SK-N-SH treated with all-trans-retinoic acid at 6 μM for 48 hours (cell line): ENCODE measurements around the gene DNAH7.

Experiments
- ATAC-seq: fragments of 200-7000 bp; cut with Tn5 transposase; 3 replicates; pipeline ENCODE4 v1.9.1; 2020; ENCODE audit warnings: mild to moderate bottlenecking, moderate library complexity
- ARNTL ChIP-seq: fragments of 450-650 bp; formaldehyde crosslinking; IDR thresholded peaks from 2 replicates; pipeline ENCODE4 v1.5.0; 2020; ENCODE audit warnings: low read depth, mild to moderate bottlenecking, moderate library complexity, borderline replicate concordance
- BACH2 ChIP-seq: fragments of 250-450 bp; sonication (Bioruptor Pico); IDR thresholded peaks from 2 replicates; pipeline ENCODE4 v1.9.0; 2021; ENCODE audit warnings: mild to moderate bottlenecking, borderline replicate concordance
- ESRRG ChIP-seq: fragments of 250-450 bp; sonication (Bioruptor Pico); IDR thresholded peaks from 2 replicates; pipeline ENCODE4 v1.6.1; 2021; ENCODE audit warnings: mild to moderate bottlenecking
- GLIS3 ChIP-seq: fragments of 250-450 bp; sonication (Bioruptor Pico); IDR thresholded peaks from 2 replicates; pipeline ENCODE4 v1.5.0; 2020; ENCODE audit warnings: mild to moderate bottlenecking, moderate library complexity
- ISL1 ChIP-seq: fragments of 250-450 bp; sonication (Bioruptor Pico); IDR thresholded peaks from 2 replicates; pipeline ENCODE4 v2.1.2; 2022; ENCODE audit warnings: mild to moderate bottlenecking, moderate library complexity
- OSR1 ChIP-seq: fragments of 250-450 bp; sonication (Bioruptor Pico); IDR thresholded peaks from 2 replicates; pipeline ENCODE4 v1.8.0; 2022; ENCODE audit warnings: moderate library complexity, mild to moderate bottlenecking, inconsistent platforms
- PPARA ChIP-seq: fragments of 250-450 bp; sonication (Bioruptor Pico); IDR thresholded peaks from 2 replicates; pipeline ENCODE4 v1.5.0; 2020; ENCODE audit warnings: mild to moderate bottlenecking, borderline replicate concordance
- RARB ChIP-seq: fragments of 250-450 bp; sonication (Bioruptor Pico); IDR thresholded peaks from 2 replicates; pipeline ENCODE4 v1.8.0; 2021; ENCODE audit warnings: mild to moderate bottlenecking, moderate library complexity
- SNAI2 ChIP-seq: fragments of 250-450 bp; sonication (Bioruptor Pico); IDR thresholded peaks from 2 replicates; pipeline ENCODE4 v1.5.0; 2020; ENCODE audit warnings: mild to moderate bottlenecking, moderate library complexity
- TCF4 ChIP-seq: fragments of 250-450 bp; sonication (Bioruptor Pico); IDR thresholded peaks from 2 replicates; pipeline ENCODE4 v1.8.0; 2021; ENCODE audit warnings: mild to moderate bottlenecking, moderate library complexity, borderline replicate concordance
- TOX ChIP-seq: fragments of 250-450 bp; sonication (Bioruptor Pico); IDR thresholded peaks from 2 replicates; pipeline ENCODE4 v1.8.0; 2021; ENCODE audit warnings: mild to moderate bottlenecking, moderate library complexity, borderline replicate concordance
- ZC3H10 ChIP-seq: fragments of 250-450 bp; sonication (Bioruptor Pico); IDR thresholded peaks from 2 replicates; pipeline ENCODE4 v1.5.1; 2021; ENCODE audit warnings: mild to moderate bottlenecking, moderate library complexity
- ZFP3 ChIP-seq: fragments of 250-450 bp; sonication (Bioruptor Pico); IDR thresholded peaks from 2 replicates; pipeline ENCODE4 v1.5.0; 2020; ENCODE audit warnings: mild to moderate bottlenecking, moderate library complexity
- ZFP30 ChIP-seq: fragments of 450-650 bp; formaldehyde crosslinking; IDR thresholded peaks from 2 replicates; pipeline ENCODE4 v1.5.0; 2022; ENCODE audit warnings: mild to moderate bottlenecking, moderate library complexity
- ZNF565 ChIP-seq: fragments of 450-650 bp; formaldehyde crosslinking; conservative IDR thresholded peaks from 2 replicates; pipeline ENCODE4 v1.5.0; 2020; ENCODE audit warnings: low read depth, mild to moderate bottlenecking, moderate library complexity
- ZNF8 ChIP-seq: fragments of 450-650 bp; formaldehyde crosslinking; IDR thresholded peaks from 2 replicates; pipeline ENCODE4 v1.5.0; 2020; ENCODE audit warnings: mild to moderate bottlenecking, moderate library complexity
- TF ChIP-seq, protein P1 (sequence below): fragments of 250-450 bp; sonication (Bioruptor Pico); IDR thresholded peaks from 2 replicates; pipeline ENCODE4 v1.5.1; 2021; ENCODE audit warnings: mild to moderate bottlenecking, moderate library complexity
- TF ChIP-seq, protein P2 (sequence below): fragments of 250-450 bp; sonication (Bioruptor Pico); IDR thresholded peaks from 2 replicates; pipeline ENCODE4 v1.5.1; 2020; ENCODE audit warnings: low read depth, mild to moderate bottlenecking, moderate library complexity
- TF ChIP-seq, protein P3 (sequence below): fragments of 250-450 bp; sonication (Bioruptor Pico); IDR thresholded peaks from 2 replicates; pipeline ENCODE4 v1.8.0; 2021; ENCODE audit warnings: low read depth, mild to moderate bottlenecking, moderate library complexity, borderline replicate concordance
- TF ChIP-seq, protein P4 (sequence below): fragments of 250-450 bp; sonication (Bioruptor Pico); IDR thresholded peaks from 2 replicates; pipeline ENCODE4 v1.8.0; 2020; ENCODE audit warnings: mild to moderate bottlenecking, moderate library complexity, borderline replicate concordance
- TF ChIP-seq, protein P5 (sequence below): fragments of 250-450 bp; sonication (Bioruptor Pico); IDR thresholded peaks from 2 replicates; pipeline ENCODE4 v1.5.0; 2020; ENCODE audit warnings: mild to moderate bottlenecking, moderate library complexity

The DNAH7 gene

DNA sequence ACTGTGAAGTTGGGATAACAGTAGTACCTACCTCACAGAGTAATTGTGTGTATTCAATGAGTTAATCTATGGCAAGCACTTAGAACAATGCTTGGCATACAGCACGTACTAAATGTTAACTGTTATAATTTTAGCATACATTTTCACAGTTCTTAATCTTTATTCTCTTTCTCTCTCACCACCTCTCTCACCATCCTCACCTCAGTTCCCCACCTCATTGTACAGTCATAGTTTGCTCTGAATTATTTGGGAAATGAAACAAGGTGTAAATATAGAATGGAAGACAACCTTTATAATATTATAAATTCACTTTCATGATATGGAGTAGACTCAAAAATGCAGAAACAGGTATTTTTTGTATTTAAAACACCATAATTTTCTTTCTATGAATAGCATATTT, 40.0 kb upstream of the DNAH7 start:
- no peak for ATAC-seq

DNA sequence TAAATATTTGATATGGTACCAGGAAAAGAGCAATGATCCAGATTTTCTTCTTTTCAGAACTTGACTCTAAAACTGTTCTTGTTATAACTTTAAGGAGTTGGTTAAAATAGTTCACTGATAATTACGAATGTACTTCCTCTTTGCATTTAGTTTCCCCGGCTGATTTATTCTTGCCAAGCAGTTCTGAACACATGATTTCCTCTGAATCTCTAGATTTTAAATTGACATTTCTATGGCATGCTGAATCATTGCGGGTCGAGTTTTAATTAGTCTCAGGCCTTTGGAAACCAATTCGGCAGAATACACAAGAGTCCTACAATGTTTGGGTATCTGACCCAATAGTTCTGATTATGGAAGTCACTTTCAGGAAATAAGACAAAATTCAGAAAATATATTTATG, 37.3 kb upstream of the DNAH7 start:
- no peak for ATAC-seq
- TF ChIP-seq ZNF565 (CRISPR knock-in tag) (no peak), ESRRG (CRISPR knock-in tag) (no peak), PPARA (CRISPR knock-in tag) (no peak), RARB (no peak), ISL1 (no peak), SNAI2 (CRISPR knock-in tag) (no peak)

More for the DNA sequence above, 40.0 kb upstream of the DNAH7 start:
- TF ChIP-seq, protein P1, sequence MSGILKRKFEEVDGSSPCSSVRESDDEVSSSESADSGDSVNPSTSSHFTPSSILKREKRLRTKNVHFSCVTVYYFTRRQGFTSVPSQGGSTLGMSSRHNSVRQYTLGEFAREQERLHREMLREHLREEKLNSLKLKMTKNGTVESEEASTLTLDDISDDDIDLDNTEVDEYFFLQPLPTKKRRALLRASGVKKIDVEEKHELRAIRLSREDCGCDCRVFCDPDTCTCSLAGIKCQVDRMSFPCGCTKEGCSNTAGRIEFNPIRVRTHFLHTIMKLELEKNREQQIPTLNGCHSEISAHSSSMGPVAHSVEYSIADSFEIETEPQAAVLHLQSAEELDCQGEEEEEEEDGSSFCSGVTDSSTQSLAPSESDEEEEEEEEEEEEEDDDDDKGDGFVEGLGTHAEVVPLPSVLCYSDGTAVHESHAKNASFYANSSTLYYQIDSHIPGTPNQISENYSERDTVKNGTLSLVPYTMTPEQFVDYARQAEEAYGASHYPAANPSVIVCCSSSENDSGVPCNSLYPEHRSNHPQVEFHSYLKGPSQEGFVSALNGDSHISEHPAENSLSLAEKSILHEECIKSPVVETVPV (CRISPR knock-in tag) = no peak
- no peak for TF ChIP-seq SNAI2 (CRISPR knock-in tag)
- TF ChIP-seq, protein P2, sequence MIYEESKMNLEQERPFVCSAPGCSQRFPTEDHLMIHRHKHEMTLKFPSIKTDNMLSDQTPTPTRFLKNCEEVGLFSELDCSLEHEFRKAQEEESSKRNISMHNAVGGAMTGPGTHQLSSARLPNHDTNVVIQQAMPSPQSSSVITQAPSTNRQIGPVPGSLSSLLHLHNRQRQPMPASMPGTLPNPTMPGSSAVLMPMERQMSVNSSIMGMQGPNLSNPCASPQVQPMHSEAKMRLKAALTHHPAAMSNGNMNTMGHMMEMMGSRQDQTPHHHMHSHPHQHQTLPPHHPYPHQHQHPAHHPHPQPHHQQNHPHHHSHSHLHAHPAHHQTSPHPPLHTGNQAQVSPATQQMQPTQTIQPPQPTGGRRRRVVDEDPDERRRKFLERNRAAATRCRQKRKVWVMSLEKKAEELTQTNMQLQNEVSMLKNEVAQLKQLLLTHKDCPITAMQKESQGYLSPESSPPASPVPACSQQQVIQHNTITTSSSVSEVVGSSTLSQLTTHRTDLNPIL (CRISPR knock-in tag) = no peak
- no peak for TF ChIP-seq ZFP30 (CRISPR knock-in tag)
- no peak for TF ChIP-seq GLIS3 (CRISPR knock-in tag)
- no peak for TF ChIP-seq RARB
- no peak for TF ChIP-seq ZNF565 (CRISPR knock-in tag)
- TF ChIP-seq TOX (CRISPR knock-in tag) = no peak
- no peak for TF ChIP-seq PPARA (CRISPR knock-in tag)
- TF ChIP-seq, protein P3, sequence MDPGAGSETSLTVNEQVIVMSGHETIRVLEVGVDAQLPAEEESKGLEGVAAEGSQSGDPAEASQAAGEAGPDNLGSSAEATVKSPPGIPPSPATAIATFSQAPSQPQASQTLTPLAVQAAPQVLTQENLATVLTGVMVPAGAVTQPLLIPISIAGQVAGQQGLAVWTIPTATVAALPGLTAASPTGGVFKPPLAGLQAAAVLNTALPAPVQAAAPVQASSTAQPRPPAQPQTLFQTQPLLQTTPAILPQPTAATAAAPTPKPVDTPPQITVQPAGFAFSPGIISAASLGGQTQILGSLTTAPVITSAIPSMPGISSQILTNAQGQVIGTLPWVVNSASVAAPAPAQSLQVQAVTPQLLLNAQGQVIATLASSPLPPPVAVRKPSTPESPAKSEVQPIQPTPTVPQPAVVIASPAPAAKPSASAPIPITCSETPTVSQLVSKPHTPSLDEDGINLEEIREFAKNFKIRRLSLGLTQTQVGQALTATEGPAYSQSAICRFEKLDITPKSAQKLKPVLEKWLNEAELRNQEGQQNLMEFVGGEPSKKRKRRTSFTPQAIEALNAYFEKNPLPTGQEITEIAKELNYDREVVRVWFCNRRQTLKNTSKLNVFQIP (CRISPR knock-in tag) = no peak
- no peak for TF ChIP-seq TCF4
- TF ChIP-seq ISL1 = no peak
- TF ChIP-seq BACH2 (CRISPR knock-in tag) = no peak
- TF ChIP-seq ZFP3 (CRISPR knock-in tag) = no peak
- TF ChIP-seq, protein P4, sequence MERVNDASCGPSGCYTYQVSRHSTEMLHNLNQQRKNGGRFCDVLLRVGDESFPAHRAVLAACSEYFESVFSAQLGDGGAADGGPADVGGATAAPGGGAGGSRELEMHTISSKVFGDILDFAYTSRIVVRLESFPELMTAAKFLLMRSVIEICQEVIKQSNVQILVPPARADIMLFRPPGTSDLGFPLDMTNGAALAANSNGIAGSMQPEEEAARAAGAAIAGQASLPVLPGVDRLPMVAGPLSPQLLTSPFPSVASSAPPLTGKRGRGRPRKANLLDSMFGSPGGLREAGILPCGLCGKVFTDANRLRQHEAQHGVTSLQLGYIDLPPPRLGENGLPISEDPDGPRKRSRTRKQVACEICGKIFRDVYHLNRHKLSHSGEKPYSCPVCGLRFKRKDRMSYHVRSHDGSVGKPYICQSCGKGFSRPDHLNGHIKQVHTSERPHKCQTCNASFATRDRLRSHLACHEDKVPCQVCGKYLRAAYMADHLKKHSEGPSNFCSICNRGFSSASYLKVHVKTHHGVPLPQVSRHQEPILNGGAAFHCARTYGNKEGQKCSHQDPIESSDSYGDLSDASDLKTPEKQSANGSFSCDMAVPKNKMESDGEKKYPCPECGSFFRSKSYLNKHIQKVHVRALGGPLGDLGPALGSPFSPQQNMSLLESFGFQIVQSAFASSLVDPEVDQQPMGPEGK (CRISPR knock-in tag) = no peak
- TF ChIP-seq OSR1 (CRISPR knock-in tag) = no peak
- no peak for TF ChIP-seq ARNTL (CRISPR knock-in tag)
- no peak for TF ChIP-seq ZNF8
- no peak for TF ChIP-seq ZC3H10 (CRISPR knock-in tag)

DNA sequence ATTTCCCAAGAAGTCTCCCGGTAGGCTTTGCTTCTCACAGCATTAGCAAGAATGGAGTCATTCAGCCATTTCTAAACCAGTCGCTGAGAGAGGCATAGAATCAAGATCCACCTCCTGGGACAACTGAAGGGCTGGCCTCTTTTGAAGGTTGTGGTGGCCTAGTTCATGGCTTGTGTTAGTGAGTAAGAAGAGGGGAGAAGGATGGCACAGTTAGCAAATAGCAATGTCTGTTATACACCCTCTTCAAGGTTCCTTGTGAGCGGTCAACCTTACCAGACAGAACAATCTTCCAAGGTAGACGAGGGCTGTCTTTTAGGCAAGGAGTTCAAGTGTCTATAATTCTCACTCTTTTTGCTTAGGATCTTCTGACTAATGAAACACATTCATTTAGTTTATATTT, 35.4 kb upstream of the DNAH7 start:
- no peak for ATAC-seq
- no peak for TF ChIP-seq ZFP3 (CRISPR knock-in tag)
- no peak for TF ChIP-seq SNAI2 (CRISPR knock-in tag)
- TF ChIP-seq, protein P2 (CRISPR knock-in tag) = no peak
- TF ChIP-seq ZC3H10 (CRISPR knock-in tag) = no peak
- TF ChIP-seq GLIS3 (CRISPR knock-in tag) = no peak
- TF ChIP-seq, protein P1 (CRISPR knock-in tag) = no peak
- TF ChIP-seq, protein P4 (CRISPR knock-in tag) = no peak
- no peak for TF ChIP-seq ZNF565 (CRISPR knock-in tag)
- TF ChIP-seq, protein P5, sequence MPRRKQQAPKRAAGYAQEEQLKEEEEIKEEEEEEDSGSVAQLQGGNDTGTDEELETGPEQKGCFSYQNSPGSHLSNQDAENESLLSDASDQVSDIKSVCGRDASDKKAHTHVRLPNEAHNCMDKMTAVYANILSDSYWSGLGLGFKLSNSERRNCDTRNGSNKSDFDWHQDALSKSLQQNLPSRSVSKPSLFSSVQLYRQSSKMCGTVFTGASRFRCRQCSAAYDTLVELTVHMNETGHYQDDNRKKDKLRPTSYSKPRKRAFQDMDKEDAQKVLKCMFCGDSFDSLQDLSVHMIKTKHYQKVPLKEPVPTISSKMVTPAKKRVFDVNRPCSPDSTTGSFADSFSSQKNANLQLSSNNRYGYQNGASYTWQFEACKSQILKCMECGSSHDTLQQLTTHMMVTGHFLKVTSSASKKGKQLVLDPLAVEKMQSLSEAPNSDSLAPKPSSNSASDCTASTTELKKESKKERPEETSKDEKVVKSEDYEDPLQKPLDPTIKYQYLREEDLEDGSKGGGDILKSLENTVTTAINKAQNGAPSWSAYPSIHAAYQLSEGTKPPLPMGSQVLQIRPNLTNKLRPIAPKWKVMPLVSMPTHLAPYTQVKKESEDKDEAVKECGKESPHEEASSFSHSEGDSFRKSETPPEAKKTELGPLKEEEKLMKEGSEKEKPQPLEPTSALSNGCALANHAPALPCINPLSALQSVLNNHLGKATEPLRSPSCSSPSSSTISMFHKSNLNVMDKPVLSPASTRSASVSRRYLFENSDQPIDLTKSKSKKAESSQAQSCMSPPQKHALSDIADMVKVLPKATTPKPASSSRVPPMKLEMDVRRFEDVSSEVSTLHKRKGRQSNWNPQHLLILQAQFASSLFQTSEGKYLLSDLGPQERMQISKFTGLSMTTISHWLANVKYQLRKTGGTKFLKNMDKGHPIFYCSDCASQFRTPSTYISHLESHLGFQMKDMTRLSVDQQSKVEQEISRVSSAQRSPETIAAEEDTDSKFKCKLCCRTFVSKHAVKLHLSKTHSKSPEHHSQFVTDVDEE (CRISPR knock-in tag) = no peak
- no peak for TF ChIP-seq ZNF8
- TF ChIP-seq, protein P3 (CRISPR knock-in tag) = no peak
